Activated CD8-positive, alpha-beta memory T cell treated with anti-CD3 and anti-CD28 coated beads, Interleukin-2, amount 10 ng/mL, durations not matched to agents 7 days and 5 days (primary cell): ENCODE results near the gene FSTL4. TPM values are rescaled to one million over a fixed set of nuclear protein-coding genes. Genes with fewer than 3 reads are reported as not detected.

Source experiments
- ATAC-seq: fragments of 150-1000 bp; cut with Tn5 transposase; one replicate; pipeline ENCODE4 v1.10.0; 2021; ENCODE audit warnings: moderate library complexity
- CTCF ChIA-PET: fragments of 350-600 bp; sonication (Branson Sonifier 250); formaldehyde crosslinking; loops from one replicate; lab custom pipeline; 2021; ENCODE audit warnings: antibody characterized with exemption; lab: Charles Lee
- DNase-seq: peaks from one replicate; pipeline ENCODE4 v3.0.0-alpha.2; 2020
- H3K27ac Mint-ChIP-seq: one replicate; pipeline ENCODE4 v1.8.0; 2021; ENCODE audit warnings: mild to moderate bottlenecking, mixed read lengths
- H3K27me3 Mint-ChIP-seq: one replicate; pipeline ENCODE4 v1.8.0; 2021; ENCODE audit warnings: mixed read lengths
- H3K36me3 Mint-ChIP-seq: one replicate; pipeline ENCODE4 v1.8.0; 2021; ENCODE audit warnings: mild to moderate bottlenecking, mixed read lengths
- H3K4me1 Mint-ChIP-seq: one replicate; pipeline ENCODE4 v1.8.0; 2021; ENCODE audit warnings: mixed read lengths
- H3K4me3 Mint-ChIP-seq: one replicate; pipeline ENCODE4 v1.8.0; 2021; ENCODE audit warnings: mild to moderate bottlenecking, moderate library complexity, mixed read lengths
- H3K9me3 Mint-ChIP-seq: one replicate; pipeline ENCODE4 v1.8.0; 2022; ENCODE audit warnings: low read depth, mixed read lengths
- total RNA-seq, 2 experiments: library from RNA; stranded (reverse); gene quantifications; one replicate each; pipeline ENCODE4 v1.2.3, GENCODE V29; 2021

FSTL4 gene
- total RNA-seq, 2 experiments from 2014 or later, result not detected

DNA sequence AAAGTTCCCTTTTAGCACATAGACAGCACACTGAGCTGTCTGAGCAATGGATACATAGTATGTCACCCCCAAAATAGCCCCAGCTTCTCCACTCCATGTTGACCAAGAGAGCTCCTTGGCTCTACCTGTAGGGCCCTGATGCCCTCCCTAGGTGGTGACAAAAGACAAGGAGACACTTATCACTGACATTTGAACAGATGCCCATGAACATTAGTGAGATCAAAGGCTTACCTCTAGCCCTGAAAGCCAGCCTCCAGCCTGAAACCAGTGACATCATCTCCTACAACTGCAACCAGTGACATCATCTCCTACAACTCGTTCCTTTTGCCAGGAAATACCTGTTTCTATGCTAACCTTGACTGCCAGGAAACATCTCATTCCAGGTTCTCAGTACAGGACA is 122.7 kb downstream of the FSTL4 start:
- ATAC-seq (no peak), DNase-seq (peak; percentile 39)
- H3K27me3 Mint-ChIP-seq, result peaks cover 7% of the 10 kb centered on the region
- H3K27ac Mint-ChIP-seq, result no peak overlapping the region
- H3K9me3 Mint-ChIP-seq, result no peaks in the 10 kb centered on the region
- H3K36me3 Mint-ChIP-seq, result no peaks in the 10 kb centered on the region
- H3K4me3 Mint-ChIP-seq, result no peak overlapping the region
- H3K4me1 Mint-ChIP-seq, result no peaks in the 10 kb centered on the region
- CTCF ChIA-PET, result interaction anchor here (0.7 kb wide), 1 partner anchor 514 kb away, joined by 3 read pairs; no protein-coding TSS in a partner anchor

DNA sequence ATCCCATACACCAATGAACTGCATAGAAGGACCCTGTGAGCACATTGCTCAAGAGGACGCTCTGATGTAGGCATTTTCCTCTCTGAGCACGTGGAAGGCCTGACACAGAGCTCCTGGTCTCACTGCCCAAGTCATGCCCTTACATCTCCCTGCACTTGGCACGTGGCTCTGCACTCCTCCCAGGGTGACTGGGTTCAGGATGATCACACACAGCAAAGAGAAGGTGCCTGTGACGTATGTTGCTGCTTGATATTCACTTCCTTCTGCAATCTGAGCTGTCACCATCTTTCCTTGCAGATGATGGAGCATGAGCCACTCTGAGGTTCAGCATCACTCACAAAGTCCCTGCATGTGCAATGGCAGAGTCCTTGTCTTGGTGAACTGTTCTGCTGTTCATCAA is 125.2 kb downstream of the FSTL4 start:
- H3K4me3 Mint-ChIP-seq, result no peak overlapping the region
- H3K27ac Mint-ChIP-seq, result no peak overlapping the region
- ATAC-seq (no peak), DNase-seq (no peak)
- H3K4me1 Mint-ChIP-seq, result no peaks in the 10 kb centered on the region
- CTCF ChIA-PET, result interaction anchor here (1.7 kb wide), 1 partner anchor 383 kb away, joined by 4 read pairs; no protein-coding TSS in a partner anchor
- no peaks in the 10 kb centered on the region for H3K9me3 Mint-ChIP-seq
- H3K36me3 Mint-ChIP-seq, result no peaks in the 10 kb centered on the region
- H3K27me3 Mint-ChIP-seq, result peaks cover 6% of the 10 kb centered on the region

DNA sequence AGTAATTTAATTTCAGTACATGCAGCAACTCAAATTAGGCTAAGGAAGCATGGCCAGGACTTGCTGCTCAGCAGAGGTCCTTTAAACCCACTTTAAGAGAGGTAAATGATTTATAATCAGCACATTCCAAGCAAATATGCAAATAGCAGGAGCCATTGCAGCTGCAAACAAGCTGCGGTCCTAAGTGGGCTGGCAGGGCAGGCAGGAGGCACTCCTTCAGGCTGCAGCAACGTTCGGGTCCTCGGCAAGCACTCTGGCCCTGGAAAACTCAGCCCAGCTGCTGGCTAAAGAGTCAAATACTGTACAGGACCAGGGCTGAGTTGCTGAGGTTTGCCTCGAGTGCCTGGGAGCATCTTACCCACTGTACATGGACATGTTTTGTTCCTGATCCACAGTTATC is 126.9 kb downstream of the FSTL4 start:
- no peaks in the 10 kb centered on the region for H3K36me3 Mint-ChIP-seq
- DNase-seq, result no peak
- no peaks in the 10 kb centered on the region for H3K9me3 Mint-ChIP-seq
- ATAC-seq, result no peak
- no peaks in the 10 kb centered on the region for H3K4me1 Mint-ChIP-seq
- peaks cover 9% of the 10 kb centered on the region for H3K27me3 Mint-ChIP-seq
- no peak overlapping the region for H3K4me3 Mint-ChIP-seq
- H3K27ac Mint-ChIP-seq, result no peak overlapping the region
- CTCF ChIA-PET, result no interaction called here

DNA sequence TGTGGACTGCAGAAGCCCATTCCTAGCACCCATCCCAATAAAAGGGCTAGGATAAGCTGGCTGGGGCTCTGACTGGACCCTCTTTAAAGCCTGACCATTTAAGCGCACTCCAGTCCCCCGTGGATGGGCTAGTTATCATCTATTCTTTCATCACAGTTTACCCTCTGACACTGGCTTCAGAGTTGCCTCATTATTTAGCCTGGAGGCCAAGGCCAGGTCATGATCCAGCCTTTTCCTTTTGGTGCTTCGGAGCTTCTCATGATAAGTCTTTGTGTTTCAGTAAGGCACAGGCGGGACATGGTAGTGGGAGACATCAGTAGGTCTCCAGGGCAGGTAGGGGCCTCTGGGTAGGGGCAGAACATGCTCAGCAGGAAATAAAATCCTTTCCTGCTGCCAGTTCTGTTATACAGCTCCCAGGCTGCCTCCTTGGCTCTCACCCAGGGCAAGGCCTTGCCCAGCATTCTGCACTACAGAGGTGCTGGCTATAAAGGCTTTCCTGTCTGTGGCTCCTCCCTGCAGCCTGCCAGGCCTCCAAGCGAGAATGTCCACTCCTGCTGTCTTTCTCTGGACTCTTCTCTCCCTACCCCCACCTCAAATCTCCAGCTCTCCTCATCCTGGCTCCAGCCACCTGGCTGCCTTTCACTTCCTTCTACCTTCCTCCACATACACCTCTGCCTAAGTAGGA is 128.8 kb downstream of the FSTL4 start:
- ATAC-seq (no peak), DNase-seq (peak; percentile 15)
- Mint-ChIP-seq H3K4me1 (no peaks in the 10 kb centered on the region), H3K27me3 (peaks cover 16% of the 10 kb centered on the region), H3K27ac (no peak overlapping the region), H3K9me3 (no peaks in the 10 kb centered on the region), H3K4me3 (no peak overlapping the region), H3K36me3 (no peaks in the 10 kb centered on the region)
- CTCF ChIA-PET, result no interaction called here

DNA sequence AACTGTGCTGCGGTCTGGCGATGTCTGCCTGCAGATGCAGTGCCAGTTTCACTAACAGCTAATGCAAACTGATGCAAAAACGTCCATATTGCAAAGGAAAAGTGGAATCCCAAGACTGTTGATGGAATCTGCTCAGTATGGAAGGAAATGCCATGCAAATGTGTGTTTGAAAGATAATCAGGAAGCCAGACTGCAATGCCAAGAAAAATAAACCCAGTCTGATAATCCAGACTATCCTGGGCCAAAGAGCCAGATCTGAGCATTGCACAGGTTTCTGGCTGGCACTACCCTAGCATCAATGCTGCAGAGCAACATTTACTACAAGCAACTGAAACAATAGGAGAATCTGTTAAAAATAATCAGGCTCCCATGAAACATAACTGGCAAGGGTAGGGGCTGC is 130.3 kb downstream of the FSTL4 start:
- DNase-seq (no peak), ATAC-seq (no peak)
- H3K4me1 Mint-ChIP-seq, result no peaks in the 10 kb centered on the region
- H3K9me3 Mint-ChIP-seq, result no peaks in the 10 kb centered on the region
- no peaks in the 10 kb centered on the region for H3K36me3 Mint-ChIP-seq
- H3K27ac Mint-ChIP-seq, result no peak overlapping the region
- no peak overlapping the region for H3K4me3 Mint-ChIP-seq
- CTCF ChIA-PET, result no interaction called here
- H3K27me3 Mint-ChIP-seq, result peaks cover 29% of the 10 kb centered on the region

DNA sequence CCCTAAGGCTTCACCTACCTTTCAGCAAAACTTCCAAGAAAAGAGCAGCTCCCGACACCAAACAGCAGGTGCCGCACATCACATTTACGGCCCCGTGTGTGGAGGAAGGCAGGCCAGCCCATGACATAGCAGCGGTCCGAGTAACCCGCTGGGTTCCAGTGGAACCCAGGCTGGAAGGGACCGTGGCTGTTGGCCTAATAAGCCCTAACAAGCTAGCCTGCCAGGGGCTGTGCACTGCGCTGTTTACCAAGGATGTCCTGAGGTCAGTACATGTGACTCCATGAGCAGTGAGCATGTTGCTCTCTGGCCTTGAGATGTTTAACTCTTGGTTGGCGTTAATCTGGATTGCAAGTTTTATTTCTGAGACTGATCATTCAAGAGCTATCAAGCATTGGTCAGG is 131.5 kb downstream of the FSTL4 start:
- no peaks in the 10 kb centered on the region for H3K36me3 Mint-ChIP-seq
- no peak overlapping the region for H3K4me3 Mint-ChIP-seq

DNA sequence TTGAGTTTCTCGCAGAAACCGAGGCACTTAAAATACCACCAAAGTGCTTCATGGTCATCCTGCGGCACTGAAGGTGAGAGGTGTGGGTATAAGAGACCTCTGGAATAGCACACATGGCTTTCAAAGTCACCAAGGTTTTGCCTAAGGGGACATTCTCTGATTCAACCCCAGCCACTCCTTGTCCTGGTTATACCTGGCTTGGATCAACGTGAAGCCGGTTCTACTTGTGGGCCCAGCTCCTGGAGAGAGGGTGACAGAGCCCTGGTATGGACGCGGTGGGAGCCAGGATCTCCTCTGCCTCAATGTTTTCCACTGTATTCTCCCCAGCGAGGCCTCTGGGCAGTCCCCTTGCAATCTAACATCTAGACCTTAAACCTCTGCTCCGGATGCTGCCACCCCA is 132.0 kb downstream of the FSTL4 start:
- Mint-ChIP-seq H3K27me3 (peaks cover 40% of the 10 kb centered on the region), H3K9me3 (no peaks in the 10 kb centered on the region), H3K4me3 (no peak overlapping the region), H3K36me3 (no peaks in the 10 kb centered on the region), H3K4me1 (no peaks in the 10 kb centered on the region), H3K27ac (no peak overlapping the region)
- CTCF ChIA-PET, result no interaction called here
- DNase-seq, result peak; percentile 30
- no peak for ATAC-seq

More for the DNA sequence above, 131.5 kb downstream of the FSTL4 start:
- H3K27ac Mint-ChIP-seq, result no peak overlapping the region
- ATAC-seq (no peak), DNase-seq (no peak)
- CTCF ChIA-PET, result no interaction called here
- H3K4me1 Mint-ChIP-seq, result no peaks in the 10 kb centered on the region
- peaks cover 38% of the 10 kb centered on the region for H3K27me3 Mint-ChIP-seq
- no peaks in the 10 kb centered on the region for H3K9me3 Mint-ChIP-seq

DNA sequence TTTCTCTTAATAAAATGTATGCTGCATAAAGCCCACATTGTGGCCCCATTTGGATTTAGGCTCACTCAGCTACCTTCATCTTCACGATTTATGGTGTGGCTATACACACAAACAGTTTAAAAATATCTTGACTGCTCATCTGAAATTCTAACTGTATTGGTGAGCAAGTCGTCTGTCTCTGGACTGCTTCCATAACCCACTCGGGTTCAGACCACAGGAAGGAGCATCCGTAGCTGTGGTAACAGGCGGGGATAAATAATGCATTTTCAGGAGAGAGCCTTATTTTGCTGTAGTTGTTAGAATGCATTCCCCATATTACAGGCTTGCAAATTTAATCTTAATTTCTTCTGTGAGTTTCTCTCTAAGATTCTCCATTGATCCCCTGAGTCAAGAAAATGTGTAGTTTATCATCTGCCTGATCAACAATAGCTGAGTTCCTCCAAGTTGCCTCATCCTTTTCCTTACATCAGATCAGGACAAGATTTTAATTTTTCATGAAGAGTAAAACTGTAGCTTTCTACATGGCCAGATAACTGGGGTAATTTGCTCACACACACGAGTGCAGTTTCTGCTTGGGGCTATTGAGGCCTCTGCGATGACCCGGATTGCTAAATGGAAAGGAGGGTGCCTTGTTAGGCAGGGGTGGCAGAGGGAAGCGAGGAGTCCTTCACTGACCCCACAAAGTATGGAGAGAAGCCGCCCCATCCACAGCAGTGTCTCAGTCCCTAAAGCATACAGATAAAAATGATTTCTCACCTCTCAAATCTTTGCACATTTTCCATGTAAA is 133.9 kb downstream of the FSTL4 start:
- Mint-ChIP-seq H3K27me3 (peaks cover 48% of the 10 kb centered on the region), H3K4me3 (no peak overlapping the region), H3K9me3 (no peaks in the 10 kb centered on the region), H3K4me1 (no peaks in the 10 kb centered on the region), H3K27ac (no peak overlapping the region), H3K36me3 (no peaks in the 10 kb centered on the region)
- CTCF ChIA-PET, result interaction anchor here (1.0 kb wide), 1 partner anchor 55 kb away, joined by 3 read pairs; no protein-coding TSS in a partner anchor
- no peak for ATAC-seq
- DNase-seq, result no peak

DNA sequence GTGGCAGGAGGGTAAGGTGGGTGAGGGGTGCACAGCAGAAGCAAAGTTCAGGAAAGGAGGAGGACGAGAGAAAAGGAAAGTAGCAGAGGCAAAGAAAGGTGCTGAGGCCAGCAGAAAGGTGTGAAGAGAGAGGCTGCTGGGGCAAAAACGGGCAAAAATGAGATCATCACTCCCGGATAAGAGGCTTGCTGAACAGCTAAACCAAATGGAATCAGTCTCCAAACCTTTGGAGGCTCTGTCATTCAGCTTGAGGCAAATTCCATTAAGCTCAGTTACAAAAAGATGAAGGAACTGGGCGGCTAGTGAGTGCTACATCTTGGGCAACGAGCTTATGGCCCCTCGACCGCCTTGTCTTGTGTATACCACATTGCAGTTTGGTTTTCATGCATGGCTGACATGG is 136.4 kb downstream of the FSTL4 start:
- Mint-ChIP-seq H3K27me3 (peaks cover 52% of the 10 kb centered on the region), H3K4me1 (no peaks in the 10 kb centered on the region), H3K4me3 (no peak overlapping the region), H3K9me3 (no peaks in the 10 kb centered on the region), H3K36me3 (no peaks in the 10 kb centered on the region), H3K27ac (no peak overlapping the region)
- CTCF ChIA-PET, result interaction anchor here (2.1 kb wide), 1 partner anchor 52 kb away, joined by 6 read pairs; no protein-coding TSS in a partner anchor
- ATAC-seq (no peak), DNase-seq (no peak)

DNA sequence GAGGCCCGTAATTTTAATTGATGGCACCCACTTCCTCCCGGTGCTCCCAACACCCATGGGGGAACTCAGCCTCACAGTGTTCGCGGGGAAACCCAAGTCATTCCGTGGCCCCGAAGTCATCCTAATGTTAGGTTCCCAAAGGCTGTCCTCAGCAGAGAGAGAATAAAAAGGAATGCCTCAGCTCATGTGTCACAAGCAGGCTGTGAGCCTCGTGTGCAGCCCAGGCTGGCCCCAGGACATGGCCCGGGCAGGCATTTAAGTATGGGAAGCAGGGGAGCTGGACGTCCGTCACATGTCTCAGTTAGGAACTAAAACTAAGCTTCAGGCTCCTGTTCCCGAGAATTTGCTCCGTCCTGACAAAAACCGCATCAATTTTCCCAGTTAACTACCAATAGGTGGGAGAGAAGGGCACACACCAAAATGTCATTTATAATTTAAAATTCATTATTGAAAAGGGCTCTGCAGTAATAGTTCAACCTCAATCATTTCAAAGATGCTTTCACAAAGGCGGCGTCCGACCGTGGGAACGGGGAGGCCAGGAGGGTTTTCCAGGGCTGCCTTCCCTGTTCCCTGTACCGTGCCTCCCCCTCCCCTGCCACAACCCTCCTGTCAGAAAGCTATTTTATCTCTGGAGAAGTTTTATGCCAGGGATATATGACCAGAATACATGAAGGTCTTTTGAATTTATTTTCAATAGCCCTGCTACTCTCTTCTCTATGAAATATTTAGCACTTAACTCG is 137.3 kb downstream of the FSTL4 start:
- H3K27me3 Mint-ChIP-seq, result peaks cover 52% of the 10 kb centered on the region
- no peak for ATAC-seq
- no peak for DNase-seq
- CTCF ChIA-PET, result interaction anchor here (2.1 kb wide), 1 partner anchor 52 kb away, joined by 6 read pairs; no protein-coding TSS in a partner anchor
- no peak overlapping the region for H3K27ac Mint-ChIP-seq
- H3K4me3 Mint-ChIP-seq, result no peak overlapping the region
- H3K9me3 Mint-ChIP-seq, result no peaks in the 10 kb centered on the region
- H3K4me1 Mint-ChIP-seq, result no peaks in the 10 kb centered on the region
- H3K36me3 Mint-ChIP-seq, result no peaks in the 10 kb centered on the region

DNA sequence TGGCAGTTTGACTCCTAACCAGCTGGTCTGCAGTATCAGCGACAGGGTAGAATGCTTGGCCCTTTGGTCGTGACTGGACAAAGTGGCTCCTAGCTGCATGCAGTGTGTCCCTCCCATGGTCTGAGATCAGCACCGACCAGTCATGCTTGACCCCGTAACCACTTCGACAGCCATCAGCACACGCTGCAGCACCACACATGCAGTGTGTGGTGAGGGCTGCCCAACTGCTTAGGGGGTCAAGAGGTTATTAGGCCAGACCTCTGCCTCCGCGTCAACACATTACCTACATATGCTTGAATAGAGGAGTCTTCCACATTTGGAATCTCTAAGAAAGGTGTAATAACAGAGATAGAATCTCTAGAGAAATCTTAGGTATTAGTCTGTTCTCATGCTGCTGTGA is 139.1 kb downstream of the FSTL4 start:
- Mint-ChIP-seq H3K4me3 (no peak overlapping the region), H3K36me3 (no peaks in the 10 kb centered on the region), H3K9me3 (no peaks in the 10 kb centered on the region), H3K4me1 (no peaks in the 10 kb centered on the region), H3K27ac (no peak overlapping the region), H3K27me3 (peaks cover 48% of the 10 kb centered on the region)
- DNase-seq, result no peak
- ATAC-seq, result no peak
- CTCF ChIA-PET, result interaction anchor here (1.2 to 1.5 kb wide), 3 partner anchors 16 to 396 kb away, joined by 3 to 4 read pairs (median 4); no protein-coding TSS in a partner anchor

DNA sequence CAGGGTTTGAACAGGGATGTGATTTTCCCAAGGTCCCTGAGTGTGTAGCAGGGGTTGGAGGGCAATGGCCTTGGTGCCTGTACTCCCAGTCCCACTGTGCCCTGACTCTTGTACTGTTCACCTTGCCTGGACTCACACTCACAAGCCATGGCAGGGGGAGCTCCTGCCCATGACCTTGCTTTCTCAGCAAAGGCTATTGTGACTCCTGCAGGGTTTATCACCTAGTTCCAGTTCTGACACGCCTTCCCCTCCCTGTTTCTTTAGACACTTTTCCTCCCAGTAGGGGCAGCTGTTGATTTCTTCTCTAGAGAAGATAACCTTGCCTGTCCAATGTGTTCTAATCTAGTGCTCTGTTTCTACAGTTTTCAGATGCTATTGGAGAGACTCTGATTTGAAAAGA is 139.5 kb downstream of the FSTL4 start:
- H3K4me3 Mint-ChIP-seq, result no peak overlapping the region
- peaks cover 43% of the 10 kb centered on the region for H3K27me3 Mint-ChIP-seq
- DNase-seq (no peak), ATAC-seq (no peak)
- H3K27ac Mint-ChIP-seq, result no peak overlapping the region
- no peaks in the 10 kb centered on the region for H3K9me3 Mint-ChIP-seq
- H3K36me3 Mint-ChIP-seq, result no peaks in the 10 kb centered on the region
- no peaks in the 10 kb centered on the region for H3K4me1 Mint-ChIP-seq
- CTCF ChIA-PET, result interaction anchor here (1.4 to 1.5 kb wide), 2 partner anchors 16 to 397 kb away, joined by 3 to 4 read pairs; no protein-coding TSS in a partner anchor

DNA sequence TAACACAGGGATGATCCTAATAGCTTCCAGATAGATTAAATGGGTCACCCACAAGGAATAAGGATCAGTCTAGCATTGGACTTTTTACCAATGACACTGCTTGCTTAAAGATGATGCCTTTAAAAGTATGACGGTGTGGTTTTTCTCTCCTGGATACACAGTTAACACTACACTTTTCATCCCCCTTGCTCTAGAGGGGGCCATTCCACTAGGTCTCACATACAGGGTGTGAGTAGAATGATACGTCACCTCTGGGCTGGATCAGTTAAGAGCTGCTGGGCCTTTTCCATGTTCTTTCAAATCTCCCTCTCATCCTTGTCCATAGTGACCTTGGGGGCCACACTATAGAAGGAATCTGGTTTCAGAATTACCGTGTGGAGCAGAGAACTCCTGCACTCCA is 140.6 kb downstream of the FSTL4 start:
- Mint-ChIP-seq H3K4me3 (no peak overlapping the region), H3K9me3 (no peaks in the 10 kb centered on the region), H3K27me3 (peaks cover 37% of the 10 kb centered on the region), H3K36me3 (no peaks in the 10 kb centered on the region), H3K4me1 (no peaks in the 10 kb centered on the region), H3K27ac (no peak overlapping the region)
- no peak for DNase-seq
- CTCF ChIA-PET, result no interaction called here
- ATAC-seq, result no peak
